Activated CD4-positive, alpha-beta T cell treated with anti-CD3 and anti-CD28 coated beads for 36 hours (primary cell): ENCODE results near the gene TRIM45. TPM values are rescaled to one million over a fixed set of nuclear protein-coding genes. Genes with fewer than 3 reads are reported as not detected.
A peak's percentile ranks its signal among the peaks of the same experiment; 100 is the strongest.
"Not testable (repeated sequence)": the region's sequence is repeated elsewhere in the genome, so short reads cannot be mapped to it uniquely, and the experiment has no call there.

ENCODE experiments used
- ATAC-seq: fragments of 200-7000 bp; cut with Tn5 transposase; one replicate; pipeline ENCODE4 v1.10.0; 2021; ENCODE audit warnings: mild to moderate bottlenecking, moderate library complexity
- CTCF ChIA-PET: fragments of 350-600 bp; sonication (Branson Sonifier 250); formaldehyde crosslinking; loops from one replicate; lab custom pipeline; 2021; ENCODE audit warnings: antibody characterized with exemption; lab: Charles Lee
- POLR2A ChIA-PET: fragments of 350-600 bp; sonication (Branson Sonifier 250); formaldehyde crosslinking; loops from one replicate; lab custom pipeline; 2021; ENCODE audit warnings: antibody characterized with exemption, inconsistent platforms; lab: Charles Lee
- DNase-seq: peaks from one replicate; pipeline ENCODE4 v3.0.0-alpha.2; 2020
- H3K27ac Mint-ChIP-seq: one replicate; pipeline ENCODE4 v1.8.0; 2021; ENCODE audit warnings: mixed read lengths
- H3K27me3 Mint-ChIP-seq: one replicate; pipeline ENCODE4 v1.8.0; 2021; ENCODE audit warnings: mixed read lengths
- H3K36me3 Mint-ChIP-seq: one replicate; pipeline ENCODE4 v1.8.0; 2021; ENCODE audit warnings: low read depth, mixed read lengths
- H3K4me1 Mint-ChIP-seq: one replicate; pipeline ENCODE4 v1.8.0; 2021; ENCODE audit warnings: mixed read lengths
- H3K4me3 Mint-ChIP-seq: one replicate; pipeline ENCODE4 v1.8.0; 2021; ENCODE audit warnings: mild to moderate bottlenecking, moderate library complexity, mixed read lengths
- H3K9me3 Mint-ChIP-seq: one replicate; pipeline ENCODE4 v1.8.0; 2021; ENCODE audit warnings: low read depth, mixed read lengths
- intact Hi-C, 2 experiments: fragments of 100-400 bp; cut with DNase I in 1 of 2; cut with micrococcal nuclease in 1 of 2; formaldehyde crosslinking; loops; one replicate each; pipeline versions ENCODE4 v1.14.2 to v1.15.1; 2022 to 2024; cut with DNase I, micrococcal nuclease
- total RNA-seq, 2 experiments: library from RNA; stranded (reverse); gene quantifications; one replicate each; pipeline ENCODE4 v1.2.3, GENCODE V29; 2021

The TRIM45 gene, protein sequence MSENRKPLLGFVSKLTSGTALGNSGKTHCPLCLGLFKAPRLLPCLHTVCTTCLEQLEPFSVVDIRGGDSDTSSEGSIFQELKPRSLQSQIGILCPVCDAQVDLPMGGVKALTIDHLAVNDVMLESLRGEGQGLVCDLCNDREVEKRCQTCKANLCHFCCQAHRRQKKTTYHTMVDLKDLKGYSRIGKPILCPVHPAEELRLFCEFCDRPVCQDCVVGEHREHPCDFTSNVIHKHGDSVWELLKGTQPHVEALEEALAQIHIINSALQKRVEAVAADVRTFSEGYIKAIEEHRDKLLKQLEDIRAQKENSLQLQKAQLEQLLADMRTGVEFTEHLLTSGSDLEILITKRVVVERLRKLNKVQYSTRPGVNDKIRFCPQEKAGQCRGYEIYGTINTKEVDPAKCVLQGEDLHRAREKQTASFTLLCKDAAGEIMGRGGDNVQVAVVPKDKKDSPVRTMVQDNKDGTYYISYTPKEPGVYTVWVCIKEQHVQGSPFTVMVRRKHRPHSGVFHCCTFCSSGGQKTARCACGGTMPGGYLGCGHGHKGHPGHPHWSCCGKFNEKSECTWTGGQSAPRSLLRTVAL
- total RNA-seq = under 1 TPM; 0.37 to 0.62 TPM

GRCh38 chr1:117121589-117122329 lies at the start of gene TRIM45:
Gene TRIM45 (minus strand): TSS chr1:117121749. CDS start chr1:117121201, 548 bp downstream.
- H3K27me3 Mint-ChIP-seq = peaks cover 12% of the 10 kb centered on the region
- POLR2A ChIA-PET = no interaction called here
- peaks cover 6% of the 10 kb centered on the region for H3K4me1 Mint-ChIP-seq

GRCh38 chr1:117169871-117170596 lies 48.5 kb upstream of the TRIM45 start:
- intact Hi-C loops = no loop called here
- no peaks in the 10 kb centered on the region for H3K4me1 Mint-ChIP-seq
- ChIA-PET POLR2A (no interaction called here), CTCF (interaction anchor here (0.6 to 1.6 kb wide), 2 partner anchors 41 to 497 kb away, joined by 3 to 4 read pairs; no protein-coding TSS in a partner anchor)
- no peak overlapping the region for H3K4me3 Mint-ChIP-seq
- no peaks in the 10 kb centered on the region for H3K36me3 Mint-ChIP-seq
- DNase-seq (no peak), ATAC-seq (no peak)
- H3K27ac Mint-ChIP-seq = no peak overlapping the region
- no peaks in the 10 kb centered on the region for H3K27me3 Mint-ChIP-seq
- no peaks in the 10 kb centered on the region for H3K9me3 Mint-ChIP-seq

More at GRCh38 chr1:117121589-117122329, at the start of gene TRIM45:
- peak within 1 kb of the TSS; percentile 26 for H3K27ac Mint-ChIP-seq
- intact Hi-C loops = loop anchor here (2.0 to 10.0 kb wide), 2 partner anchors 59 to 387 kb away; no protein-coding TSS in a partner anchor
- ATAC-seq (peak; percentile 92), DNase-seq (peak; percentile 89)
- peak within 1 kb of the TSS; percentile 71 for H3K4me3 Mint-ChIP-seq
- no peaks in the 10 kb centered on the region for H3K9me3 Mint-ChIP-seq
- H3K36me3 Mint-ChIP-seq = no peaks in the 10 kb centered on the region
- CTCF ChIA-PET = interaction anchor here (0.5 to 1.7 kb wide), 5 partner anchors 17 to 352 kb away, joined by 3 to 5 read pairs (median 3); no protein-coding TSS in a partner anchor

DNA sequence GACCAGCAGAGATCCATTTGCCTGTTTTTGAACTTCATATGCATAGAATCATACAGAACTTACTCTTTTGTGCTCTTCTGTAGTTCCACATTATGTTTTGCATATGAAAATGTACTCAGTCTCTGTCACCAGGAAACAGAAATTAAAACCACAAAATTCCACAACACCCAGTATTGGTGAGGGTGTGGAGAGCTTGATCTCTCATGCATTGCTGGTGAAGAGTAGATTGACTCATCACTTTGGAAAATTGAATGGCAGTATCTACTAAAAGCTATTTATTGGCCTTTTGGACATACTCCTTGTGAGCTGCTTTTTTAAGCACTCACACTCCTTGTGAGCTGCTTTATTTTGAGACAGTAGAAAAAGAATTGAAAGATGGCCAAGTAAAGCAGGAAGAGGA lies 45.9 kb upstream of the TRIM45 start:
- POLR2A ChIA-PET = no interaction called here
- ATAC-seq (no peak), DNase-seq (no peak)
- Mint-ChIP-seq H3K4me3 (no peak overlapping the region), H3K27ac (no peak overlapping the region), H3K27me3 (peaks cover 2% of the 10 kb centered on the region), H3K36me3 (no peaks in the 10 kb centered on the region), H3K9me3 (no peaks in the 10 kb centered on the region), H3K4me1 (no peaks in the 10 kb centered on the region)
- intact Hi-C loops = no loop called here
- CTCF ChIA-PET = interaction anchor here (1.1 kb wide), 1 partner anchor 39 kb away, joined by 3 read pairs; no protein-coding TSS in a partner anchor

GRCh38 chr1:117166076-117166475 lies 44.5 kb upstream of the TRIM45 start:
- Mint-ChIP-seq H3K4me1 (no peaks in the 10 kb centered on the region), H3K4me3 (no peak overlapping the region), H3K27me3 (peaks cover 4% of the 10 kb centered on the region), H3K36me3 (no peaks in the 10 kb centered on the region), H3K9me3 (no peaks in the 10 kb centered on the region), H3K27ac (no peak overlapping the region)
- intact Hi-C loops = no loop called here
- ChIA-PET CTCF (no interaction called here), POLR2A (no interaction called here)
- ATAC-seq (no peak), DNase-seq (no peak)

- intact Hi-C loops = no loop called here
- Mint-ChIP-seq H3K4me1 (no peaks in the 10 kb centered on the region), H3K36me3 (no peaks in the 10 kb centered on the region), H3K27me3 (peaks cover 7% of the 10 kb centered on the region), H3K4me3 (no peak overlapping the region), H3K27ac (no peak overlapping the region), H3K9me3 (no peaks in the 10 kb centered on the region)
- CTCF ChIA-PET = no interaction called here
- POLR2A ChIA-PET = no interaction called here
- no peak for DNase-seq
- ATAC-seq = no peak
These were observed 42.7 kb upstream of the TRIM45 start for GRCh38 chr1:117164209-117164608.

DNA sequence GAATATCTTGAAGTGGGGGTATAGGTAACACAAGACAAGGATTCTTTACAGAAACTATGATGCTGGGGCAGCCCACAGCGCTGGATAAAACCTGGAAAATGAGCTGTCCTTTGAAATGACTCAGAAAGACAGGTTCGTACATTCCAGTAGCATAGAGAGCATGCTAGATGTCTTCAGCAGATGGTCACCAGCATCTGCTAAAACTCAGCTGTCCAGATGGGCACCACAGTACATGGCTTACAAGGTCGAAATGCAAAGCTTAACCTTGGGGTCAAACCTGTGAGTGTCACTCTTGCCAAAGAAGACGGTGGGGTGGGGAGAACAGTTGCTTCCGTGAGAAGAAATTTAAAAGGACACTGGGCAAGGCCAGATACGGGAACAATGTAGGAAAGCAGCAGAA lies 41.3 kb upstream of the TRIM45 start:
- ChIA-PET CTCF (no interaction called here), POLR2A (no interaction called here)
- DNase-seq (no peak), ATAC-seq (no peak)
- H3K4me3 Mint-ChIP-seq = no peak overlapping the region
- no peaks in the 10 kb centered on the region for H3K4me1 Mint-ChIP-seq
- H3K27ac Mint-ChIP-seq = no peak overlapping the region
- peaks cover 13% of the 10 kb centered on the region for H3K27me3 Mint-ChIP-seq
- H3K9me3 Mint-ChIP-seq = no peaks in the 10 kb centered on the region
- intact Hi-C loops = no loop called here
- no peaks in the 10 kb centered on the region for H3K36me3 Mint-ChIP-seq

- ATAC-seq (no peak), DNase-seq (no peak)
- H3K27me3 Mint-ChIP-seq = peaks cover 13% of the 10 kb centered on the region
- H3K9me3 Mint-ChIP-seq = no peaks in the 10 kb centered on the region
- H3K4me3 Mint-ChIP-seq = no peak overlapping the region
- CTCF ChIA-PET = interaction anchor here (0.9 kb wide), 1 partner anchor 37 kb away, joined by 3 read pairs; no protein-coding TSS in a partner anchor
- no peaks in the 10 kb centered on the region for H3K36me3 Mint-ChIP-seq
- no peaks in the 10 kb centered on the region for H3K4me1 Mint-ChIP-seq
- no peak overlapping the region for H3K27ac Mint-ChIP-seq
- intact Hi-C loops = no loop called here
- POLR2A ChIA-PET = no interaction called here
These were observed 40.3 kb upstream of the TRIM45 start for GRCh38 chr1:117161887-117162286.

GRCh38 chr1:117151305-117151704 lies 29.8 kb upstream of the TRIM45 start:
- intact Hi-C loops, H3K9me3 Mint-ChIP-seq, H3K4me3 Mint-ChIP-seq, H3K36me3 Mint-ChIP-seq, H3K27ac Mint-ChIP-seq, H3K27me3 Mint-ChIP-seq, CTCF ChIA-PET, ATAC-seq, H3K4me1 Mint-ChIP-seq, POLR2A ChIA-PET: not testable (repeated sequence)
- DNase-seq = peak; percentile 13

- ATAC-seq = no peak
- POLR2A ChIA-PET = no interaction called here
- no peak for DNase-seq
- intact Hi-C loops = no loop called here
- Mint-ChIP-seq H3K27me3 (peaks cover 10% of the 10 kb centered on the region), H3K27ac (no peak overlapping the region), H3K36me3 (no peaks in the 10 kb centered on the region), H3K4me1 (no peaks in the 10 kb centered on the region), H3K4me3 (no peak overlapping the region), H3K9me3 (peaks cover 4% of the 10 kb centered on the region)
- CTCF ChIA-PET = no interaction called here
These were observed 28.8 kb upstream of the TRIM45 start for GRCh38 chr1:117150316-117150715.

GRCh38 chr1:117147856-117148588 lies 26.5 kb upstream of the TRIM45 start:
- no peaks in the 10 kb centered on the region for H3K4me1 Mint-ChIP-seq
- H3K27ac Mint-ChIP-seq = no peak overlapping the region
- H3K9me3 Mint-ChIP-seq = peaks cover 4% of the 10 kb centered on the region
- intact Hi-C loops = no loop called here
- H3K4me3 Mint-ChIP-seq = no peak overlapping the region
- no peak for DNase-seq
- no peaks in the 10 kb centered on the region for H3K36me3 Mint-ChIP-seq
- H3K27me3 Mint-ChIP-seq = peaks cover 10% of the 10 kb centered on the region
- CTCF ChIA-PET = interaction anchor here (1.2 to 1.6 kb wide), 2 partner anchors 19 to 38 kb away, joined by 3 to 6 read pairs; no protein-coding TSS in a partner anchor
- ATAC-seq = no peak
- POLR2A ChIA-PET = no interaction called here
